HG03521 (cell line): Measurements from ENCODE around the gene MED27.
"Not testable (repeated sequence)": the region's sequence is repeated elsewhere in the genome, so short reads cannot be mapped to it uniquely, and the experiment has no call there.

Source experiments
- ATAC-seq: cut with Tn5 transposase; IDR thresholded peaks from one replicate; pipeline ENCODE4 v1.9.1; 2021; ENCODE audit warnings: mild to moderate bottlenecking, moderate library complexity; ENCODE audit not compliant: unreplicated experiment

Gene MED27

DNA sequence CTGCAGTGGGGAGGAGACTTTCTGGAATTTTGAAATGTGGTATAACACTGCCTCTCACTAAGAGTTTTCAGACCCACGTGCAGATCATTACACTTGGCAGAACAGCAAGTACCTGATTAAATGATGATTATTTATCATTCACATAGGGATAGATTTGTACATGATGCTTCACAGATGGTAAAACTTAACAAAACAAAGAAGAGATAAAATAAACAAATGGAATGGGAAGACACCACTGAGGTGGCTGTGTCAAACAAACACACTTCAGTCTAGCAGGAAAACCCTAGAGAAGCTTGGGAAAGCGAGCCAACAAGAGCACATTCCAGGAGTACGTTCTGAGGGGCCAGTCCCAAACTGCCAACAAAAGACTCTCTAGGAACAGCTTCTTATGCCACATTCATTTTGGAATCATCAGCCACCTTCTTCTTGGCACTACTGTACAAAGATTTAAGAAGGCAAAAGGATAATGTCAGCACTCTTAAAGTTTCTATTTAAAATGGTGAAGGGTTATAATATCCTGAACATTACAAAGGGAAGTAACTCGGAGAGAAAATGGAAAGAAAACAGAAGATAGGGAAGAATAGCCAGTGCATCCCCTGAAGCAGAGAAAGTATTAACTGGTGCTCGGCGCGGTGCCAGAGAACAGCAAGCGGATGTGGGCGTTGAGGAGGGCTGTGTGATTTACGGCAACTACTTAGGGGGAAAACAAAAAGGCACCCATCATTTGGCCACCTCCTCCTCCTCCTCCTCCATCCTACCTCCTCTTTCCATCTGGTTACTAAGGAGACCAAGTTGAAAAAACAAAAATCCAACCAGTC lies 1.6 kb downstream of the MED27 start:
- ATAC-seq = no peak

DNA sequence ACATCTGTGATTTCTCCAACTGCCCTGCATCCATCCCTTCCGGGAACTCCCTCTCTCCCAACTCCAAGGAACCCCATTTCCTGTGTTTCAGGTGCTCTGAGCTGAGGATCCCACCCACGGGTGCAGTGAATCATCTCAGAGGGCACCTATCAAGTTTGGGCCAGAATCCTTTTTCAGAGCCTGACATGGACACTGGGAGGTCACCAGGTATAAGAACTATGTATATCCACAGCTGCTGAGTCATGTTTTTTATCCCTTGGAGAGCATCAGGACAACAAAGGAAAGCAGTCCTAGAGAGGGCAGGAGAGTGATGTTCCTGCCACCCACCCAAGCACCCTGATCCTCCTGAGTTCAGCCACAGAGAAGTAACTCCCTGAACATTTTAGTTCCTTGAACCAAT lies 3.8 kb downstream of the MED27 start:
- ATAC-seq = no peak

DNA sequence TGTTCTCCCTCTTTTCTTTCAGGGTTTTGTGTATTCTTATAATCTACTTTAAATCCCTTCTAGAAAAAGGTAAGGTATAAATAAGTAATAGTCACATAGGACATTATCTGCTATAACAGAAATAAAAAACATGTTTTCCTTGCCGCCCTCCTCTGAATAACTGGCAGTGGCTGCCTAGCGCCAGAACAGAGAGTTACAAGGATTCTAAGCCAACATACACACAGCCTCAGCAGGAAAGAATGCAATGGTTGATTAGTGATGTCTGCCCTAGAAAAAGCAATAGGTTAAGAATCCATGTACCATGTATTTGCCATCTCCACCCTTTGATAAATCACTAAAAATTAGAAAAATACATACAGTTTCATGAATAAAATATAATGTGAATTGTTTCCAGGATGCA lies 4.9 kb downstream of the MED27 start:
- no peak for ATAC-seq

DNA sequence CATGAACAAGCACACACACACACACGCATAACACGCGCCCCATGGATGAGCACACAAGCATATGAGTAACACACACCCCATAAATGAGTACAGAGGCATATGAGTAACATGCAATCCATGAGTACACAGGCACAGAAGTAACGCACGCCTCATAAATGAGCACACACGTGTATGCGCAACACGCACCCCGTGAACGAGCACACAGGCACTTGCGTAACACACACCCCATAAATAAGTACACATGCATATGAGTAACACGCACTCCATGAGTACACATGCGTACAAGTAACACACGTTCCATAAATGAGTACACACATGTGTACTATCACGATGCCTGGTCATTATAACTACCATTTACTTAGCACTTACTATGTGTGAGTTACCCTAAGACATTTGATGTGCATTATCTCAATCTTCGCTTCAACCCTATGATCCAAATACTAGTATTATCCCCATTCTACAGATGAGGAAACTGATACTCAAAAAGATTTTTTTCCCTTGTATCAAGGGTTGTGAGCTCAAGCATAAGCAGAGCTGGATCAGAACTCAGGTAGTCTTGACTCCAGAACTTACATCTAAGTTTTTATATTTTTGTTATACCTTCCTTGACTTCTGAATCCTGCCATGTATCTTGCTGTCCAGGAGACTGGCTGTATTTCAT lies 7.7 kb downstream of the MED27 start:
- no peak for ATAC-seq

- ATAC-seq = no peak
These were observed 10.4 kb downstream of the MED27 start for GRCh38 chr9:132069046-132069898.

DNA sequence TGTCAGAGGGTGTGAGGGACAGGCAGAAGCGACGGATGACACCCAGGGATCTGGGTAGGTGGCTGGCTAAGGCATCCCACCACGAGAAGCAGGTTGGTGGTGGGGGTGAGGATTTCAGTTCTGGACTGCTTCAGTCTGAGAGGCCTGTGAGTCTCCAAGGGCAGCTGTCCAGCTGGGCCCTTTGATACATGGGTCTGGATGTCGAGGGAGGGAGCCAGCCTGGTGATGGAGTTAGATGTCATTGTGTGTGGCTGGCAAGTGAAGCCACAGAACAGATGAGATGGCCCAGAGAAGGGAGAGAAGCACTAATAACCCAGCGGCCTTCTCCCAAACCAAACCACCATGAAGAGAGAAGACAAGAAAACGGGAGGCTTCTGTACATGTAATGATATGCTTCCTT lies 11.1 kb downstream of the MED27 start:
- ATAC-seq = no peak

- no peak for ATAC-seq
These were observed 13.2 kb downstream of the MED27 start for GRCh38 chr9:132066511-132066910.

DNA sequence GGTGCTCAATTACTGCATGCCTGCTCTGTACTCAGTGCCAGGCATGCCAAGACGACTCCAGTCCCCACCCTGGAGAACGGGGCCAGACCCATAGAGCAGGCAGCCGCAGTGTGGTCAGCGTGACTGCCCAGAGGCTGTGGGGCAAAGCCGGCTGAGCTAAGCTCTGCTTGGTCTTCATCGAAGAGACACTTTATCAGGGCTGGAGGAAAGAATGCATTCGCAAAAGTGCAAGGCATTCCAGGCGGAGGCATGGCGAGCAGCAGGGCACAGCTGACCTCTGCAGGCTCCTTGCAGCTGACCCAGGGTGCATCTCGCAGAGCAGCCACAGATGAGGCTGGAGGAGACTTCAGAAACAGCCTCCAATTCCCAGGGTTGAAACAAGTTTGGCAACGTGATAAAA lies 13.6 kb downstream of the MED27 start:
- no peak for ATAC-seq

DNA sequence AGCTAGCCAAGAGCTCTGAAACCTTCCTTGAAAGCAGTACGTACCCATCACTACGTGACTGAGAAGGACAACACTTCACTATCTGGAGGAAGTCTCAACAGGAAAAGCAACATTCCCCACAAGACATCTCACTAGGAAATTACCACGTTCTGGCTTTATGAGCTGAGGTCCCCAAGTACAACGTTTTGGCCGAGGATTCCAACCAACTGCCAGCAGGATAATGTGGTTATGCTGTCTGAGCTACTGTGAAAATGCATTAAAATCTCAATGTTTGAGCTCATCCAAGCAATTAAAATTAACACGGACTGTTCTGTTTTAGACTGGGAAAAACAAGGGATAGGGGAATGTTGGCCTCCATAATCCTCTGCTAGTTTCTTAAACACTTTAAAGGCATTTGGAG lies 16.4 kb downstream of the MED27 start:
- ATAC-seq = no peak

- no peak for ATAC-seq
These were observed 16.9 kb downstream of the MED27 start for GRCh38 chr9:132062806-132063205.

DNA sequence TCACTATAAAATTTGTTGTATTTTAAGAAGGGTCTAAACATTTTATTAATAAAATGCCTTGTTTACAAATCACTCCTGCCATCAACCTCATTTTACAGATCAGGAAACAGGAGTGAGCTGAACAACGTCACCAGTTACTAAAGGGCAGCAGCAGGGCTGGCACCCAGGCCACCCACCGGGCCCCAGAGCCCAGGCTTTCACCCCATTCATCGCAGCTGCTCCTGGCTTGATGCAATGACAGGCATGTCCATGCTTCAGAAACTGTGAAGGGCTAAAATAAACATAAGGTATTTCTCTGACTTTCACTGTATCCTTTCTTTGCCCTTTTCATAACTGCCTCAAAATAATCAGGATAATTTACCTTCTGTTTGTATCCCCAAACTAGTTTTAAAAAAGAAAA lies 18.1 kb downstream of the MED27 start:
- no peak for ATAC-seq

DNA sequence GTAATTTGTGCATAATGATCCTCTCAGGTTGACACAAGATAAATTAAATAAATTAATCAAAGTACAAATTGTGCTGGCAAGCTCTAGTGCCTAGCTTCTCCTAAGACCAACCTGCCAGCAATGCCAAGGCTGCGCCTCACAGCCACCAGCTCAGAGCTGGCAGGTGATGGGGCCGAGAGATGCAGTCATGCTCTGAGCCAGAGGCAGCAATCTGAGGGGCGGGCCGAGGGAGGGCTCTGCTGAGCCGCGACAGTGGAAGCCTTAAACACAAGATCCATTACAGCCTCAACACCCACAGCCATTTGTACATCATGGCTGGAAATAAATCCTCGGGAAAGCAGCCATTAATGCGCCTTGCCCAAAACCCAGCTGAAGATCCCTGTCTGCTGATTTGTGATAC lies 20.3 kb downstream of the MED27 start:
- ATAC-seq = no peak

DNA sequence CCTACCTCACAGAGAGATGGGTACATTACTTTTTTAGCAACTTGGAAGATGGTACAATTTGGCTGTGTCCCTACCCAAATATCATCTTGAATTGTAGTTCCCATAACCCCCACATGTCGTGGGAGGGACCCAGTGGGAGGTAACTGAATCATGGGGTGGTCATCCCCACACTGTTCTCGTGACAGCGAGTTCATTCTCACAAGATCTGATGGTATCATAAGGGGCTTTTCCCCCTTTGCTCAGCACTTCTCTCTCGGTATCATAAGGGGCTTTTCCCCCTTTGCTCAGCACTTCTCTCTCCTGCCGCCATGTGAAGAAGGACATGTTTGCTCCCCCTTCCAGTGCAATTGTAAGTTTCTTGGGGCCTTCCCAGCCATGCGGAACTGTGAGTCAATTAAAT lies 21.4 kb downstream of the MED27 start:
- ATAC-seq = not testable (repeated sequence)

GRCh38 chr9:132056717-132057560 lies 22.7 kb downstream of the MED27 start:
- no peak for ATAC-seq

- ATAC-seq = no peak
These were observed 23.9 kb downstream of the MED27 start for GRCh38 chr9:132055756-132056155.

DNA sequence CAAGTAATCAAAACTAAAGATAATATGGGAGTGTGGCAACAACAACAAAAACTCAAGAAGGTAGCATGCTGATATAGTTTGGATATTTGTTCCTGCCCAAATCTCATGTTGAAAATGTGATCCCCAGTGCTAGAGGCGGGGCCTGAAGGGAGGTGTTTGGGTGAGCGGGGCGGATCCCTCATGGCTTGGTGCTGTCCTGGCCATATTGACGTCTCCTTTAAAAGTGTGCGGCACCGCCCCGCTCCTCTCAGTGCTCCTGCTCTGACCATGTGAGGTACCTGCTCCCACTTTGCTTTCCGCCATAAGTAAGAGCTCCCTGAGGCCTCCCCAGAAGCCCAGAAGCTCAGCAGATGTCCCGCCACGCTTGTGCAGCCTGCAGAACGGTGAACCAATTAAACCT lies 25.6 kb downstream of the MED27 start:
- ATAC-seq = no peak

- ATAC-seq = no peak
These were observed 29.8 kb downstream of the MED27 start for GRCh38 chr9:132049900-132050299.

- no peak for ATAC-seq
These were observed 30.3 kb downstream of the MED27 start for GRCh38 chr9:132049323-132049882.

- ATAC-seq = no peak
These were observed 31.5 kb downstream of the MED27 start for GRCh38 chr9:132048201-132048600.

DNA sequence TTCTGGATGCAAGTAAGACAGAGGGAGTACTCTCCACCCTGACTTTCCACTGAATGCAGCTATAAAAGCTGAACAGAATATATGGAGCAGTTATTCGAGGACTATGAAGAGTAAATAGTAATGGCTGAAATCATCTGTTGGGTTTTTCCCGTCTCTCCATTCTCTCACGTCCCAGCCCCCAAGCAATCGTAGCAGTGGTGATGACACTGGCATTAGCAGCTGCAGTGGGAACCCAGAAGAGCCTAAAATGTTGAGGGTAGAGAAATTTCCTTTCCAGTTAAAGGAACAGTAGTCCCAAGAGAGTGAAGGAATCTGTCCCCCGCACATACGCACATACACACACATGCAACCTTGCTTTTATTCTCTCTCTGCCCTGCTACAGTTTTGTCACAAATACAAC lies 33.2 kb downstream of the MED27 start:
- no peak for ATAC-seq
